GM12874 (cell line): Measurements from ENCODE around the gene GLYAT.

ENCODE experiments used
- TF ChIP-seq, protein P1 (sequence below): IDR thresholded peaks from 2 replicates; pipeline ENCODE4 v1.5.1; 2011; ENCODE audit warnings: low read depth, mild to moderate bottlenecking, control low read depth, low read length, moderate library complexity; ENCODE audit not compliant: insufficient read depth

GLYAT gene

DNA sequence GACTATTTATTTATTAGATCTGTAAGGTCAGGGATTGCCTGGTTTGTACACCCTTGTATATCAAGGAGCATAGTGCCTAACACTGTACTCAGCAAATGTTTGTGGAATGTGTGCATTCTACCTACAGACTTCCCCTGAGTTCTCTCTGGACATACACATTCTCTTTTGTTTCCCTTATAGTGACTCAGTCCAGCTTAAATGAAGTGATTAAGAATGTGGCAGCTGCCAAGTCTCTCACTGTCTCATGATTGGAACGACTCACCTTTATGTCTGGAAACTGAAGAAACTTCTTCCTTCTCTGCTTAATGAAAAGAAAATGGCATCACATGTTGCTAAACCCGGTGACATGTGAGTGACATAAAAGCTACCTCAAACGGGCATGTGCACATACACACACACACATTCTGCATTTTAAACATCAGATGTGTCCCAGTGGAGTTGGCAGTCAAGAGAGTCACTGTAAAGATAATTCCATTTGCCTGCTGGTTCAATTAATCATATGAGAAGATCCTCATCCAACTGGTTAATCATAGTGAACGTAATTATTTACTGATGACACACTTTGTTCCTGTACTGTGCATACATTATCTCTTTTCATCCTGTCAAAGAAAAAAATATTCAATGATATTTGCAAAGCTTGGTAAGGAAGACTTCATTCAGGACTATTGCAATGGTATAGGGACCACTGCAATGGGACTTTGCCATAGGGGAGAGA lies 42.8 kb downstream of the GLYAT start:
- TF ChIP-seq, protein P1, sequence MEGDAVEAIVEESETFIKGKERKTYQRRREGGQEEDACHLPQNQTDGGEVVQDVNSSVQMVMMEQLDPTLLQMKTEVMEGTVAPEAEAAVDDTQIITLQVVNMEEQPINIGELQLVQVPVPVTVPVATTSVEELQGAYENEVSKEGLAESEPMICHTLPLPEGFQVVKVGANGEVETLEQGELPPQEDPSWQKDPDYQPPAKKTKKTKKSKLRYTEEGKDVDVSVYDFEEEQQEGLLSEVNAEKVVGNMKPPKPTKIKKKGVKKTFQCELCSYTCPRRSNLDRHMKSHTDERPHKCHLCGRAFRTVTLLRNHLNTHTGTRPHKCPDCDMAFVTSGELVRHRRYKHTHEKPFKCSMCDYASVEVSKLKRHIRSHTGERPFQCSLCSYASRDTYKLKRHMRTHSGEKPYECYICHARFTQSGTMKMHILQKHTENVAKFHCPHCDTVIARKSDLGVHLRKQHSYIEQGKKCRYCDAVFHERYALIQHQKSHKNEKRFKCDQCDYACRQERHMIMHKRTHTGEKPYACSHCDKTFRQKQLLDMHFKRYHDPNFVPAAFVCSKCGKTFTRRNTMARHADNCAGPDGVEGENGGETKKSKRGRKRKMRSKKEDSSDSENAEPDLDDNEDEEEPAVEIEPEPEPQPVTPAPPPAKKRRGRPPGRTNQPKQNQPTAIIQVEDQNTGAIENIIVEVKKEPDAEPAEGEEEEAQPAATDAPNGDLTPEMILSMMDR: no peak

DNA sequence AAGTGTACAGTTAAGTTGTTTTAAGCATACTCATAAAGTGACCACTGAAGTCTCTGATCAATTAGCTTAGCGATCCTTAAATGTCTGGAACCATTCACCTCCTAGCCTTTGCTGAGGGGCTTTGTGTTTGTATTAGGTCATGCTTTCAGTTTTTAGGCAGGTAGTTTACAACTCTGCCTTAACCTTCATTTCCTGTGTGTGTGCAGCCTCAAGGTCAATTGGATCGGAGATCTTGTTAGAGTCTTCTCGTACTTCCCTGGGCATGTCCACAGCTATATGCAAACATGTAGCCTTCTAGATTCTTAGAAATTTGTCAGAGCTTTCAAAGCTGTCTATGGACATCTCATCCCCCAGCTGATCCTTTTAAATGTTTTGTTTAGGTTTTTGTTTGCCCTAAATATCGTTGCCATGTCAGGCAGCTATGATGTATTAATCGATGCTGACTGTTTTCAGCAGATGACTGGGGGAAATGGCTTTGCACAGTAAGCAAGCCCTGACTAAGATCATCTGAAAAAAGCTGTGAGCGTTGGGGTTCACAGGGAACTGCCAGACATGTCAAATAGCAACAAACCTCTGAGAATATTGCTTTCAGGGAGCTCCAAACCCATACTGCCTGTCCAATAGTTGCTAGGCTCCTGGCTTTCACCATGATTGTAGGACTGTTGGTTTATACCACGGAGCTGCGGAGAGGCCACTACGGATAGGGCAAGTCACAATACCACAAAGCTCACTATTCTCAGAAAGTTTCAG lies 45.6 kb downstream of the GLYAT start:
- TF ChIP-seq, protein P1: no peak

DNA sequence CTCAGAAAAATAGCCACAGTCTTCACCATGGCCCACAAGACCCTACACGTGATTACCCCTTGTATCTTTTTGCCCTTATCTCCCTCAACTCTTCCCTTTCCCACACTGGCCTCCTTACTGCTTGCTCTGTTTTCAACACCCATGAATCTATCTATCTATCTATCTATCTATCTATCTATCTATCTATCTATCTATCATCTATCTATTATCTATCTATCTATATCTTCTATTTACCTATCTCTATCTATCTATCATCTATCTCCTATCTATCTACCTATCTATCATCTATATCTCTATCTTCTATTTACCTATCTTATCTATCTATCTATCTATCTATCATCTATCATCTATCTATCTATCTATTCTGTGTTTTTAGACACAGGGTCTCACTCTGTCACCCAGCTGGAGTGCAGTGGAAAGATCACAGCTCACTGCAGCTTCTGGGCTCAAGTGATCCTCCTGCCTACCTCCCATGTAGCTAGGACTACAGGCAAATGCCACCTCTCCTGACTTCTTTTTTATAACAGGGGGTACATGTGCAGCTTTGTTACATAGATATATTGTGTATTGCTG lies 55.1 kb downstream of the GLYAT start:
- TF ChIP-seq, protein P1: no peak

DNA sequence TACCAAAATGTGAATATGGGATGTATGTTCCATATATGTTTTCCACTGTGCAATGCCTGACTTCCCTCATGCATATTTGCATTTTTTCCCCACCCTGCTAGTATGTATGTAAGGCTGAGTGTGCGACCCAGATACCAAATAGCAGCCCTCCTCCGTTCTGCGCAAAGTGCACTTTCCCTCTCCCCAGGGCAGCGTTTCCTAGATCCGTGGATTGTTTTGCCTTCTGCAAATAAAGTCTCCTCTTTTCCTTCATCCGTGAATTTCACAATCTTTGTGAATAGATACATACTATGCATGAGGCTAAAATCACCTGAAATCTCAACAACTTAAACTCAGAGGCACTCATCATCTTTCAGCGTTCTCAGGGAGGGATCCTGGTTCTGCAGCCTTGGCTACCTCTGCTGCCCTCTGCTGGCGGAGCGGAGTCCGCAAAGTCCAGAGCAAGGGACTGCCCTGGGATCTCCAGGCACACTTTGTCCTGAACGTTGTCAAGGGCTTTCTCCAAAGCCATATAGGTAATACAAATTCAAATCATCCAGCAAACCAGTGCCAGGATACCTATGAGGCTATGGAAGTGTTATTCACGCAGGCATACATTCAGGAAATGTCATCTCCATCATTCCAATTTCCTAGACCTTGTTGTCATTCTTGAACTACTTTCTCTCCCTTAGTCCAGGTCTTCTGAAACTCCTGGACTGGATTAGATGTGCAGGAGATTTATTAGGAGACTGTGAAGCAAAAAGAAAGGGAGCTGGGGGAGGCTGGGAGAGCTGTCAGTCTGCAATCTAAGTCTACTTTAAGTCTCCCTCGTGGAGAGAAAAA lies 56.2 kb downstream of the GLYAT start:
- TF ChIP-seq, protein P1: peak; percentile 94

- TF ChIP-seq, protein P1: no peak
Observed at GRCh38 chr11:58674609-58675008, 57.1 kb downstream of the GLYAT start.

DNA sequence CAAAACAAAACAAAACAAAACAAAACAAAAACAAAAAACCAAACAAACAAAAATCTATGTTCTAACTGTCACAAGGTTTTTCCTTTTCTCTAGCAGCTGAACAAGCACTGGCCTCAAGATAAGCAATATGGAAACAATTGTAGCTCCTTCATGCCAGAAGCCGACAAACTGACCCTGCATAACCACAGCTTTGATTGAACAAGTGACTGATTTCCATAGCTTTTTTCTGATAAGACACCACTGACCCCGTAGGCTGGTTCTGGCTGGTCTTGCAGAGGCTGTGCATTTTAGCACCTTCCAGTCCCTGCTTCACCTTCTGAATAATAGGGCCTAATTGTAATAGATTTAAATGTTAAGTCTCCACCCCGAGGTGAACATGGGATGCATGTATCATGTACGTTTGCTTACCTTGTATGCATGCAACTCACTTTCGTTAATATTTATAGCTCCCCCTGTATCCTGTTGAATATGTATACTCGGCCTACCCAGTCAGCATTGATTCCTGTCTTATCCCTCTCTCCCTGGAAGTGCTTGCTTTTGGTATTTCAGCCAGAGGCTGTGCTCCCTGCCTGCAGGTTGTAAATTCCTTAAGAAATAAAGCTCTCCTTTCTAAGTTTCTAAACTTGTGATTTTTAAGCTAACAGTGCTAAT lies 59.6 kb downstream of the GLYAT start:
- TF ChIP-seq, protein P1: no peak
